HG02981 (cell line): ENCODE data around the gene IRF5.
"Not testable (repeated sequence)": the region's sequence is repeated elsewhere in the genome, so short reads cannot be mapped to it uniquely, and the experiment has no call there.

ENCODE experiments used
- ATAC-seq: cut with Tn5 transposase; IDR thresholded peaks from one replicate; pipeline ENCODE4 v1.9.1; 2021; ENCODE audit warnings: mild to moderate bottlenecking, moderate library complexity; ENCODE audit not compliant: unreplicated experiment

Gene IRF5

GRCh38 chr7:128906001-128906765 lies 31.5 kb upstream of the IRF5 start:
- no peak for ATAC-seq

GRCh38 chr7:128906766-128907559 lies 30.8 kb upstream of the IRF5 start:
- ATAC-seq: no peak

- ATAC-seq: no peak
Measured at GRCh38 chr7:128908750-128909624, 28.7 kb upstream of the IRF5 start.

- ATAC-seq: no peak
Measured at GRCh38 chr7:128909625-128910568, 27.8 kb upstream of the IRF5 start.

GRCh38 chr7:128910569-128910945 lies 27.2 kb upstream of the IRF5 start, which contains the start of gene KCP:
Gene KCP, minus strand, starts transcription at chr7:128910709. Its CDS starts 33 bp downstream, at chr7:128910676.
- no peak for ATAC-seq

GRCh38 chr7:128911423-128912031 lies 26.2 kb upstream of the IRF5 start:
- no peak for ATAC-seq

GRCh38 chr7:128912281-128912680 lies 25.4 kb upstream of the IRF5 start:
- ATAC-seq: no peak

GRCh38 chr7:128912709-128913495 lies 24.8 kb upstream of the IRF5 start:
- not testable (repeated sequence) for ATAC-seq

GRCh38 chr7:128913870-128914565 lies 23.7 kb upstream of the IRF5 start:
- ATAC-seq: no peak

GRCh38 chr7:128914566-128915151 lies 23.1 kb upstream of the IRF5 start:
- ATAC-seq: no peak

- no peak for ATAC-seq
Measured at GRCh38 chr7:128915271-128915819, 22.4 kb upstream of the IRF5 start.

- no peak for ATAC-seq
Measured at GRCh38 chr7:128915841-128916642, 21.7 kb upstream of the IRF5 start.

GRCh38 chr7:128916643-128916915 lies 21.1 kb upstream of the IRF5 start:
- no peak for ATAC-seq

- no peak for ATAC-seq
Measured at GRCh38 chr7:128917122-128917521, 20.6 kb upstream of the IRF5 start.

- ATAC-seq: no peak
Measured at GRCh38 chr7:128918016-128918665, 19.6 kb upstream of the IRF5 start.

- ATAC-seq: no peak
Measured at GRCh38 chr7:128919241-128919640, 18.5 kb upstream of the IRF5 start.
